GM23248 (cell line): ENCODE data around the gene PPP2R3B. TPM values are rescaled to one million over a fixed set of nuclear protein-coding genes. Genes with fewer than 3 reads are reported as not detected.

Experiments used
- DNase-seq: peaks from one replicate; pipeline ENCODE4 v3.0.0-alpha.2; 2015
- H2AFZ ChIP-seq: fragments of 200-600 bp; sonication (generic); 2 replicates; pipeline ENCODE4 v1.6.1; 2016; ENCODE audit warnings: antibody characterized with exemption
- H3F3A ChIP-seq: fragments of 200-600 bp; sonication (generic); 2 replicates; pipeline ENCODE4 v1.6.1; 2016; ENCODE audit warnings: mild to moderate bottlenecking, antibody characterized with exemption, mixed run types; ENCODE audit not compliant: insufficient read depth
- H3K27ac ChIP-seq: fragments of 200-600 bp; sonication (generic); 2 replicates; pipeline ENCODE4 v1.5.1; 2016; ENCODE audit warnings: mild to moderate bottlenecking
- H3K27me3 ChIP-seq: fragments of 200-600 bp; sonication (generic); replicated peaks from 2 replicates; pipeline ENCODE4 v1.6.1; 2016; ENCODE audit warnings: mild to moderate bottlenecking; ENCODE audit not compliant: insufficient read depth
- H3K36me3 ChIP-seq: fragments of 200-600 bp; sonication (generic); 2 replicates; pipeline ENCODE4 v1.6.1; 2016; ENCODE audit warnings: low read depth, mild to moderate bottlenecking
- H3K4me1 ChIP-seq: fragments of 200-600 bp; sonication (generic); 2 replicates; pipeline ENCODE4 v1.6.1; 2016; ENCODE audit warnings: mild to moderate bottlenecking; ENCODE audit not compliant: insufficient read depth
- H3K4me2 ChIP-seq: fragments of 200-600 bp; sonication (generic); one replicate; pipeline ENCODE4 v1.6.1; 2016; ENCODE audit warnings: mild to moderate bottlenecking; ENCODE audit not compliant: unreplicated experiment
- H3K4me3 ChIP-seq: fragments of 200-600 bp; sonication (generic); 2 replicates; pipeline ENCODE4 v1.5.1; 2016; ENCODE audit warnings: mild to moderate bottlenecking
- H3K79me2 ChIP-seq: fragments of 200-600 bp; sonication (generic); 2 replicates; pipeline ENCODE4 v1.6.1; 2016; ENCODE audit warnings: mild to moderate bottlenecking; ENCODE audit not compliant: insufficient read depth
- H3K9ac ChIP-seq: fragments of 200-600 bp; sonication (generic); 2 replicates; pipeline ENCODE4 v1.6.1; 2016; ENCODE audit warnings: mild to moderate bottlenecking
- H3K9me2 ChIP-seq: fragments of 200-600 bp; sonication (generic); 2 replicates; pipeline ENCODE4 v1.6.1; 2016; ENCODE audit warnings: mixed run types, mild to moderate bottlenecking, moderate library complexity; ENCODE audit not compliant: insufficient read depth
- H3K9me3 ChIP-seq: fragments of 200-600 bp; sonication (generic); one replicate; pipeline ENCODE4 v1.6.1; 2017; ENCODE audit warnings: low read depth
- H4K20me1 ChIP-seq: fragments of 200-600 bp; sonication (generic); 2 replicates; pipeline ENCODE4 v1.6.0; 2016; ENCODE audit not compliant: insufficient read depth
- EZH2 ChIP-seq: fragments of 200-600 bp; sonication (generic); IDR thresholded peaks from 2 replicates; pipeline ENCODE4 v1.6.1; 2018; ENCODE audit warnings: antibody characterized with exemption, mild to moderate bottlenecking; ENCODE audit not compliant: insufficient read depth, poor library complexity, severe bottlenecking
- EZH2phosphoT487 ChIP-seq: fragments of 200-600 bp; sonication (generic); IDR thresholded peaks from 2 replicates; pipeline ENCODE4 v1.6.1; 2018; ENCODE audit warnings: antibody characterized with exemption, moderate library complexity, mild to moderate bottlenecking, low read depth; ENCODE audit not compliant: insufficient read depth
- WGBS, 2 experiments: methylation state at CpG; one replicate each; pipeline ENCODE4 v1.1.6; 2015 to 2017; ENCODE audit warnings: low lambda C conversion rate in 2 of 2, low coverage in 1 of 2; ENCODE audit errors: missing lambda C conversion rate in 2 of 2; 5-methylcytosine and 5-hydroxymethylcytosine counted together
- in situ Hi-C: fragments of 300-500 bp; cut with MboI; formaldehyde crosslinking; loops from 2 replicates; pipeline ENCODE4 v1.15.0; 2020
- polyA plus RNA-seq: library from polyadenylated mRNA; unstranded; fragments of >200 nt; fragmentation: Nextera tagmentation; extraction: Ambion mirVana; gene quantifications from 2 replicates; pipeline ENCODE4 v1.2.1, GENCODE V29; 2016
- total RNA-seq: library from RNA; depleted of rRNA; stranded (reverse); fragments of >200 nt; shearing (Covaris generic); gene quantifications from 2 replicates; pipeline ENCODE4 v1.2.3, GENCODE V29; 2014

The PPP2R3B gene
- total and polyA plus RNA-seq, 2 experiments from 2014 or later: 7.4 to 16.6 TPM

- Histone ChIP-seq H3K27me3 (no peaks in the 10 kb centered on the region), H3K27ac (no peak overlapping the region), H3F3A (no peaks in the 10 kb centered on the region), H3K9me3 (no peaks in the 10 kb centered on the region), H3K79me2 (no peaks in the 10 kb centered on the region), H3K4me2 (no peak overlapping the region), H3K9ac (no peak overlapping the region), H3K36me3 (no peaks in the 10 kb centered on the region), H2AFZ (no peak overlapping the region), H4K20me1 (no peaks in the 10 kb centered on the region), H3K4me1 (no peaks in the 10 kb centered on the region), H3K4me3 (no peak overlapping the region), H3K9me2 (no peaks in the 10 kb centered on the region)
- peak; percentile 10 for DNase-seq
- in situ Hi-C loops: no loop called here
- 97 to 98% methylated on average over 41 to 44 of the region's 44 CpGs for WGBS, 2 experiments
- TF ChIP-seq EZH2phosphoT487 (no peak), EZH2 (no peak)
Observed at GRCh38 chrX:338836-339400, 47.8 kb downstream of the PPP2R3B start.

- 94 to 95% methylated on average over 10 to 53 of the region's 53 CpGs for WGBS, 2 experiments
- Histone ChIP-seq H4K20me1 (no peaks in the 10 kb centered on the region), H3K4me3 (no peak overlapping the region), H3K79me2 (no peaks in the 10 kb centered on the region), H2AFZ (no peak overlapping the region), H3K36me3 (no peaks in the 10 kb centered on the region), H3K27ac (no peak overlapping the region), H3K9ac (no peak overlapping the region), H3K9me2 (no peaks in the 10 kb centered on the region), H3K9me3 (no peaks in the 10 kb centered on the region), H3K27me3 (no peaks in the 10 kb centered on the region), H3K4me1 (no peaks in the 10 kb centered on the region), H3K4me2 (no peak overlapping the region), H3F3A (no peaks in the 10 kb centered on the region)
- DNase-seq: no peak
- TF ChIP-seq EZH2: no peak
- no peak for TF ChIP-seq EZH2phosphoT487
- in situ Hi-C loops: no loop called here
Observed at GRCh38 chrX:338281-338835, 48.3 kb downstream of the PPP2R3B start.

GRCh38 chrX:337331-337831, 49.3 kb downstream of the PPP2R3B start:
- WGBS, 2 experiments: 91 to 92% methylated on average over 32 to 38 of the region's 38 CpGs
- no peak for DNase-seq
- H3K4me1 ChIP-seq: no peaks in the 10 kb centered on the region
- H3K36me3 ChIP-seq: no peaks in the 10 kb centered on the region
- H3K79me2 ChIP-seq: no peaks in the 10 kb centered on the region
- no peak overlapping the region for H3K27ac ChIP-seq
- no peak overlapping the region for H3K9ac ChIP-seq
- H4K20me1 ChIP-seq: no peaks in the 10 kb centered on the region
- no peak overlapping the region for H3K4me3 ChIP-seq
- H3K4me2 ChIP-seq: no peak overlapping the region
- no peak overlapping the region for H2AFZ ChIP-seq
- H3F3A ChIP-seq: no peaks in the 10 kb centered on the region
- H3K27me3 ChIP-seq: no peaks in the 10 kb centered on the region
- no peaks in the 10 kb centered on the region for H3K9me3 ChIP-seq
- TF ChIP-seq EZH2phosphoT487: no peak
- TF ChIP-seq EZH2: no peak
- in situ Hi-C loops: no loop called here
- no peaks in the 10 kb centered on the region for H3K9me2 ChIP-seq

GRCh38 chrX:336227-336626, 50.5 kb downstream of the PPP2R3B start:
- H3F3A ChIP-seq: no peaks in the 10 kb centered on the region
- DNase-seq: no peak
- in situ Hi-C loops: no loop called here
- H4K20me1 ChIP-seq: no peaks in the 10 kb centered on the region
- H3K4me1 ChIP-seq: peaks cover 3% of the 10 kb centered on the region
- no peak overlapping the region for H2AFZ ChIP-seq
- H3K9ac ChIP-seq: no peak overlapping the region
- no peaks in the 10 kb centered on the region for H3K9me2 ChIP-seq
- no peaks in the 10 kb centered on the region for H3K9me3 ChIP-seq
- TF ChIP-seq EZH2phosphoT487 (no peak), EZH2 (no peak)
- no peak overlapping the region for H3K27ac ChIP-seq
- no peak overlapping the region for H3K4me2 ChIP-seq
- WGBS, 2 experiments: 96 to 97% methylated on average over 21 of the region's 21 CpGs
- no peak overlapping the region for H3K4me3 ChIP-seq
- H3K27me3 ChIP-seq: no peaks in the 10 kb centered on the region
- no peaks in the 10 kb centered on the region for H3K36me3 ChIP-seq
- H3K79me2 ChIP-seq: no peaks in the 10 kb centered on the region
